ENCODE results near the gene ASH1L.
"Not testable (repeated sequence)": the region's sequence is repeated elsewhere in the genome, so short reads cannot be mapped to it uniquely, and the experiment has no call there.

GRCh38 chr1:155385836-155386235, 176.8 kb downstream of the ASH1L start:
- not testable (repeated sequence) for TF ChIP-seq CTCF (conservative IDR thresholded peaks at IDR 0.05); EZH2 (IDR thresholded peaks at IDR 0.05; ENCODE audit: low read depth)

Measured in PC-9 (cell line).